ENCODE measurements around the gene MBD2.

Gene MBD2, protein sequence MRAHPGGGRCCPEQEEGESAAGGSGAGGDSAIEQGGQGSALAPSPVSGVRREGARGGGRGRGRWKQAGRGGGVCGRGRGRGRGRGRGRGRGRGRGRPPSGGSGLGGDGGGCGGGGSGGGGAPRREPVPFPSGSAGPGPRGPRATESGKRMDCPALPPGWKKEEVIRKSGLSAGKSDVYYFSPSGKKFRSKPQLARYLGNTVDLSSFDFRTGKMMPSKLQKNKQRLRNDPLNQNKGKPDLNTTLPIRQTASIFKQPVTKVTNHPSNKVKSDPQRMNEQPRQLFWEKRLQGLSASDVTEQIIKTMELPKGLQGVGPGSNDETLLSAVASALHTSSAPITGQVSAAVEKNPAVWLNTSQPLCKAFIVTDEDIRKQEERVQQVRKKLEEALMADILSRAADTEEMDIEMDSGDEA

DNA sequence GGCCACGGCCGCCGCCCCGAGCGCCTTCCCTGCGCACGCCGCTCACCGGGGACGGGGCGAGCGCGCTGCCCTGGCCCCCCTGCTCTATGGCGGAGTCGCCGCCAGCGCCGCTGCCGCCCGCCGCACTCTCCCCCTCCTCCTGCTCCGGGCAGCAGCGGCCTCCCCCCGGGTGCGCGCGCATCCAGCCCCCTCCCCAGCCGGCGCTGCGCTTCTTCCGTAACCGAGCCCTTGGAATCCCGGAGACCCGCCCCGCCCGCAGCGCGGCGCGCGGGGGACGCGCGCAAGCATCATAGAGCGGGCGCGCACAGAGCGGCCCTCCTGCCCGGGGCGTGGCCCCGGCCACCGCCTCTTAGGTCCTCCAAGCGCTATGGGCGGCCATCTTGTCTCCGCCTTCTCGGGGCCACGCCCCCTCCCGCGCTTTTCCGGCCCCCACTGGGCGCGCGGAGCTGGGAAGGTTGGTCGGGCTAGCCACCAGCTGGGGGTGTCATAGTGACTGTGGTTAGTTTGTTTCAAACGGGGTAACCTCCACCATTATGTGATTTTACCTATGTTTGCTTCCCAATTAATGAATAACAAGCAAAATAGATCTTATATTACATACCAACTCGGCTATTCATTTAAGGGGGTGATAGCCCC, at the start of gene MBD2:
Gene MBD2 (minus strand): TSS at position 291 of the 636 bp plus-strand sequence. CDS start 110 bp downstream, at position 181.
- Histone ChIP-seq H3K79me2 (ENCODE audit: insufficient read depth, low read length) (peaks cover 44% of the 10 kb centered on the region), H4K20me1 (ENCODE audit: low read depth, low read length) (0 out of 2 replicates have a peak, but pooled peaks cover 4% of the 10 kb centered on the region), H3K36me3 (ENCODE audit: low read length) (no peaks in the 10 kb centered on the region; the same call in 1 of the 2 replicates), H3F3A (ENCODE audit: insufficient read depth) (peaks cover 43% of the 10 kb centered on the region), H3K27me3 (ENCODE audit: low read length) (no peaks in the 10 kb centered on the region), H3K4me3 (ENCODE audit: insufficient read depth, low read length, poor library complexity, severe bottlenecking) (peak within 1 kb of the TSS; percentile 59), H3K9ac (ENCODE audit: low read length) (peak within 1 kb of the TSS; percentile 70), H3K9me2 (replicated peaks; ENCODE audit: insufficient read depth, low read length) (no peaks in the 10 kb centered on the region), H3K9me3 (ENCODE audit: insufficient read depth, low read length) (no peaks in the 10 kb centered on the region), H2AFZ (ENCODE audit: low read depth, low read length, severe bottlenecking) (peak within 1 kb of the TSS; percentile 78), H3K4me2 (ENCODE audit: low read depth, low read length, poor library complexity, severe bottlenecking) (peak within 1 kb of the TSS; percentile 86), H3K27ac (ENCODE audit: low read depth, low read length) (peak within 1 kb of the TSS; percentile 93)
- TF ChIP-seq EZH2phosphoT487 (conservative IDR thresholded peaks at IDR 0.05; ENCODE audit: low read length): no peak
- TF ChIP-seq, protein P1, sequence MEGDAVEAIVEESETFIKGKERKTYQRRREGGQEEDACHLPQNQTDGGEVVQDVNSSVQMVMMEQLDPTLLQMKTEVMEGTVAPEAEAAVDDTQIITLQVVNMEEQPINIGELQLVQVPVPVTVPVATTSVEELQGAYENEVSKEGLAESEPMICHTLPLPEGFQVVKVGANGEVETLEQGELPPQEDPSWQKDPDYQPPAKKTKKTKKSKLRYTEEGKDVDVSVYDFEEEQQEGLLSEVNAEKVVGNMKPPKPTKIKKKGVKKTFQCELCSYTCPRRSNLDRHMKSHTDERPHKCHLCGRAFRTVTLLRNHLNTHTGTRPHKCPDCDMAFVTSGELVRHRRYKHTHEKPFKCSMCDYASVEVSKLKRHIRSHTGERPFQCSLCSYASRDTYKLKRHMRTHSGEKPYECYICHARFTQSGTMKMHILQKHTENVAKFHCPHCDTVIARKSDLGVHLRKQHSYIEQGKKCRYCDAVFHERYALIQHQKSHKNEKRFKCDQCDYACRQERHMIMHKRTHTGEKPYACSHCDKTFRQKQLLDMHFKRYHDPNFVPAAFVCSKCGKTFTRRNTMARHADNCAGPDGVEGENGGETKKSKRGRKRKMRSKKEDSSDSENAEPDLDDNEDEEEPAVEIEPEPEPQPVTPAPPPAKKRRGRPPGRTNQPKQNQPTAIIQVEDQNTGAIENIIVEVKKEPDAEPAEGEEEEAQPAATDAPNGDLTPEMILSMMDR (IDR thresholded peaks at IDR 0.05; ENCODE audit: insufficient read depth, low read length, poor library complexity, severe bottlenecking): peak; percentile 14

DNA sequence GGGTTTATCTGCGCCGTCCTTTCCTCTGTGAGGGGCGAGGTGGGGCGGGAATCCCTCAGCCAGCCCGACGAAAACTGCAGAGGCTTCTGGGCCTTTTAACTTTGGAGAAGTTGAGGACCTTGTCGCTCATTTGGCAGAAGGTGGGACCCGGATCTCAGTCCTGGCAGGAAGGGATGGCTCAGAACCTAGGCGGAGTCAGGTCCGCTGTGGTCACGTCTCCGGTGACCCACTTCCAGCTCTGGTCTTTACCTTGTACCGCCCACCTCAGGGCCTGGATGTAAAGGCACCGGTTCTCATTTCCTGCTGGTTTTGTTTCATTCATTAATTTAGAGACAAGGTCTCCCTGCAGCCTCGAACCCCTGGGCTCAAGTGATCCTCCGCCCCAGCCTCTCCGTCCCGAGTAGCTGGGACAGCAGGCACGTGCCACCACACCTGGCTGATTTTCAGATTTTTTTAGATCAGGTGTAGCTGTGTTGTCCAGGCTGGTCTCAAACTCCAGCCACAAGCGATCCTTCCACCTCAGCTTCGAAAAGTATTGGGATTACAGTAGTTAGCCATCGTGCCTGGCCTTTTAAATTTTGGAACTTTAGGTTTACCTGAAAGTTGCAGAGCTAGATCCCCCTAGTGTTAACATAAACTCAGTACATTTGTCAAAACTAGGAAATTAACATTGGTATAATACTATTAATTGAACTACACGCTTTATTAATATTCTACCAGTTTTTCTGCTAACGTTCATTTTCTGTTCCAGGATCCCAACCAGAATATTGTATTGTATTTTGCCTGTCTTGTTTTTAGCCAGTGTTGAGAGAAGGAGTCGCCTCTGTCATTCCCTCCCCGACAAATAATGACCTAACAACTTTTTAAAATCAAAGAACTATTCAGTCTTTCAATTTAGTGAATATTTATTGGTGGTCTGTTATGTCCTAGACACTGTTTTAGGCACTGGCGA, 45.7 kb upstream of the MBD2 start:
- Histone ChIP-seq H3K36me3 (ENCODE audit: low read length) (no peaks in the 10 kb centered on the region), H3F3A (ENCODE audit: insufficient read depth) (peaks cover 41% of the 10 kb centered on the region), H3K9ac (ENCODE audit: low read length) (peak overlapping the region; percentile 67), H3K27ac (ENCODE audit: low read depth, low read length) (peak overlapping the region; percentile 65), H3K4me3 (ENCODE audit: insufficient read depth, low read length, poor library complexity, severe bottlenecking) (peak overlapping the region; percentile 55), H2AFZ (ENCODE audit: low read depth, low read length, severe bottlenecking) (peak overlapping the region; percentile 72), H3K79me2 (ENCODE audit: insufficient read depth, low read length) (no peaks in the 10 kb centered on the region), H3K27me3 (ENCODE audit: low read length) (no peaks in the 10 kb centered on the region), H4K20me1 (ENCODE audit: low read depth, low read length) (no peaks in the 10 kb centered on the region), H3K9me3 (ENCODE audit: insufficient read depth, low read length) (no peaks in the 10 kb centered on the region), H3K9me2 (replicated peaks; ENCODE audit: insufficient read depth, low read length) (no peaks in the 10 kb centered on the region), H3K4me2 (ENCODE audit: low read depth, low read length, poor library complexity, severe bottlenecking) (peak overlapping the region; percentile 62)
- TF ChIP-seq, protein P1 (IDR thresholded peaks at IDR 0.05; ENCODE audit: insufficient read depth, low read length, poor library complexity, severe bottlenecking): peak; percentile 83
- TF ChIP-seq EZH2phosphoT487 (conservative IDR thresholded peaks at IDR 0.05; ENCODE audit: low read length): no peak

DNA sequence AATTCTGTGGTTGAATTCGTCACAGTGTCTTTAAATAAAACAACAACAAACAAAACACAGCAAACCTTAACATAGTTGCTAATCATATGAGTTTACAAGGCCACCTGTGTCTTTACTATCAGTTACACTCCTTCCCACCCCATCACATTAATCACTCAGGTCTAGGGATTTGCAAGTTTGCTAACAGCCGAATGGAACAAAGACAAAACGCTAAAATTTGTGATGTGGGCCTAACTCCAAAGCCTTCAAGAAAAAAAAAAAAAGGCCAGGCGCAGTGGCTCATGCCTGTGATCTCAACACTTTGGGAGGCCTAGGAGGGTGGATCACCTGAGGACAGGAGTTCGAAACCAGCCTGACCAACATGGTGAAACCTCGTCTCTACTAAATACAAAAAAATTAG, 44.3 kb upstream of the MBD2 start:
- no peak for TF ChIP-seq EZH2phosphoT487 (conservative IDR thresholded peaks at IDR 0.05; ENCODE audit: low read length)
- TF ChIP-seq, protein P1 (IDR thresholded peaks at IDR 0.05; ENCODE audit: insufficient read depth, low read length, poor library complexity, severe bottlenecking): no peak
- no peaks in the 10 kb centered on the region for H3K79me2 ChIP-seq (ENCODE audit: insufficient read depth, low read length)
- peak overlapping the region; percentile 62 for H3K4me2 ChIP-seq (ENCODE audit: low read depth, low read length, poor library complexity, severe bottlenecking)
- peak overlapping the region; percentile 65 for H3K27ac ChIP-seq (ENCODE audit: low read depth, low read length)
- H3K36me3 ChIP-seq (ENCODE audit: low read length): no peaks in the 10 kb centered on the region
- H3F3A ChIP-seq (ENCODE audit: insufficient read depth): peaks cover 41% of the 10 kb centered on the region
- no peaks in the 10 kb centered on the region for H3K9me2 ChIP-seq (replicated peaks; ENCODE audit: insufficient read depth, low read length)
- H3K27me3 ChIP-seq (ENCODE audit: low read length): no peaks in the 10 kb centered on the region
- peak overlapping the region; percentile 55 for H3K4me3 ChIP-seq (ENCODE audit: insufficient read depth, low read length, poor library complexity, severe bottlenecking)
- no peaks in the 10 kb centered on the region for H3K9me3 ChIP-seq (ENCODE audit: insufficient read depth, low read length)
- H2AFZ ChIP-seq (ENCODE audit: low read depth, low read length, severe bottlenecking): peak overlapping the region; percentile 72
- no peaks in the 10 kb centered on the region for H4K20me1 ChIP-seq (ENCODE audit: low read depth, low read length)
- H3K9ac ChIP-seq (ENCODE audit: low read length): peak overlapping the region; percentile 67
